Liver (tissue), 9 donors: ENCODE data around the gene CDC7. TPM values are rescaled to one million over a fixed set of nuclear protein-coding genes. Genes with fewer than 3 reads are reported as not detected.

Experiments
- DNase-seq: peaks from one replicate; pipeline ENCODE4 v3.0.0-alpha.2; 2017; ENCODE audit warnings: low spot score
- H3K27ac ChIP-seq, 2 donors: one replicate each; pipeline ENCODE4 v1.7.0; 2013; ENCODE audit warnings: inconsistent platforms in 2 of 2, low read length in 2 of 2, control low read depth in 1 of 2, low read depth in 1 of 2, mild to moderate bottlenecking in 1 of 2
- H3K27me3 ChIP-seq, 4 donors: one replicate each; pipeline versions ENCODE4 v1.6.1 to v1.7.0; 2013; ENCODE audit warnings: low read length in 3 of 4, inconsistent platforms in 1 of 4, mild to moderate bottlenecking in 1 of 4, moderate library complexity in 1 of 4; ENCODE audit not compliant: control insufficient read depth in 4 of 4, insufficient read depth in 4 of 4
- H3K36me3 ChIP-seq, 4 donors: one replicate each; pipeline versions ENCODE4 v1.6.1 to v1.7.0; 2013; ENCODE audit warnings: low read length in 3 of 4, mild to moderate bottlenecking in 3 of 4, low read depth in 1 of 4, moderate library complexity in 1 of 4; ENCODE audit not compliant: control insufficient read depth in 4 of 4, insufficient read depth in 3 of 4
- H3K4me1 ChIP-seq, 4 donors: one replicate each; pipeline versions ENCODE4 v1.6.1 to v1.7.0; 2013; ENCODE audit warnings: low read length in 3 of 4, mild to moderate bottlenecking in 3 of 4, moderate library complexity in 1 of 4; ENCODE audit not compliant: control insufficient read depth in 4 of 4, insufficient read depth in 4 of 4
- H3K4me3 ChIP-seq, 3 donors: one replicate each; pipeline versions ENCODE4 v1.6.1 to v1.7.0; 2013; ENCODE audit warnings: low read length in 3 of 3, control low read depth in 1 of 3, low read depth in 1 of 3, mild to moderate bottlenecking in 1 of 3
- H3K9ac ChIP-seq, 2 donors: one replicate each; pipeline ENCODE4 v1.7.0; 2013; ENCODE audit warnings: low read length in 2 of 2, mild to moderate bottlenecking in 2 of 2, moderate library complexity in 2 of 2, control low read depth in 1 of 2, low read depth in 1 of 2
- H3K9me3 ChIP-seq, 4 donors: one replicate each; pipeline versions ENCODE4 v1.6.1 to v1.7.0; 2013; ENCODE audit warnings: low read length in 3 of 4; ENCODE audit not compliant: control insufficient read depth in 4 of 4
- EGR1 ChIP-seq, 2 donors: IDR thresholded peaks; 2 replicates each; pipeline ENCODE4 v1.6.1; 2016 to 2018; ENCODE audit warnings: antibody characterized with exemption in 2 of 2, low read depth in 2 of 2
- FOXA1 ChIP-seq: IDR thresholded peaks from 2 replicates; pipeline ENCODE4 v1.6.1; 2016; ENCODE audit warnings: antibody characterized with exemption
- FOXA2 ChIP-seq: IDR thresholded peaks from 2 replicates; pipeline ENCODE4 v1.6.1; 2016; ENCODE audit warnings: antibody characterized with exemption
- GABPA ChIP-seq, 2 donors: IDR thresholded peaks in 1 of 2; conservative IDR thresholded peaks in 1 of 2; 2 replicates each; pipeline ENCODE4 v1.6.1; 2016; ENCODE audit warnings: antibody characterized with exemption in 2 of 2, mild to moderate bottlenecking in 1 of 2, moderate library complexity in 1 of 2
- HNF4A ChIP-seq, 2 donors: conservative IDR thresholded peaks; 2 replicates each; pipeline ENCODE4 v1.6.1; 2016; ENCODE audit warnings: antibody characterized with exemption in 2 of 2, mild to moderate bottlenecking in 2 of 2
- HNF4G ChIP-seq: IDR thresholded peaks from 2 replicates; pipeline ENCODE4 v1.6.1; 2016; ENCODE audit warnings: antibody characterized with exemption
- JUND ChIP-seq, 2 donors: IDR thresholded peaks; 2 replicates each; pipeline ENCODE4 v1.6.1; 2016; ENCODE audit warnings: antibody characterized with exemption in 2 of 2
- NR2F2 ChIP-seq: IDR thresholded peaks from 2 replicates; pipeline ENCODE4 v1.6.1; 2016; ENCODE audit warnings: antibody characterized with exemption
- RAD21 ChIP-seq, 2 donors: IDR thresholded peaks; 2 replicates each; pipeline ENCODE4 v1.6.1; 2016; ENCODE audit warnings: antibody characterized with exemption in 2 of 2, mild to moderate bottlenecking in 2 of 2
- RXRA ChIP-seq, 2 donors: IDR thresholded peaks; 2 replicates each; pipeline ENCODE4 v1.6.1; 2017 to 2018; ENCODE audit warnings: antibody characterized with exemption in 2 of 2, mild to moderate bottlenecking in 1 of 2
- SP1 ChIP-seq: IDR thresholded peaks from 2 replicates; pipeline ENCODE4 v1.6.1; 2018; ENCODE audit warnings: antibody characterized with exemption, mild to moderate bottlenecking
- TAF1 ChIP-seq: conservative IDR thresholded peaks from 2 replicates; pipeline ENCODE4 v1.6.1; 2016; ENCODE audit warnings: antibody characterized with exemption, mild to moderate bottlenecking
- YY1 ChIP-seq: IDR thresholded peaks from 2 replicates; pipeline ENCODE4 v1.6.1; 2016; ENCODE audit warnings: antibody characterized with exemption, mild to moderate bottlenecking
- WGBS: extraction: QIAGEN DNeasy Blood & Tissue Kit; methylation state at CpG from one replicate; pipeline ENCODE4 v1.1.7; 2013; 5-methylcytosine and 5-hydroxymethylcytosine counted together
- polyA plus RNA-seq, 2 donors: library from polyadenylated mRNA; stranded (reverse) in 1 of 2; unstranded in 1 of 2; fragments of 200-250 nt in 1 of 2; fragments of >200 nt in 1 of 2; fragmentation: Nextera tagmentation in 1 of 2; extraction: Ambion mirVana in 1 of 2; gene quantifications; one replicate each; pipeline versions ENCODE4 v1.2.1 to v1.2.3, GENCODE V29; 2013 to 2015
- total RNA-seq, 2 donors: library from RNA; depleted of rRNA; stranded (reverse); fragments of >200 nt; gene quantifications; one replicate each; pipeline ENCODE4 v1.2.3, GENCODE V29; 2014
- TF ChIP-seq, protein P1 (sequence below): IDR thresholded peaks from 2 replicates; pipeline ENCODE4 v1.6.1; 2016; ENCODE audit warnings: antibody characterized with exemption, mild to moderate bottlenecking
- TF ChIP-seq, protein P2 (sequence below): IDR thresholded peaks from 2 replicates; pipeline ENCODE4 v1.6.1; 2016; ENCODE audit warnings: antibody characterized with exemption
- TF ChIP-seq, protein P3 (sequence below): fragments of 150-350 bp; IDR thresholded peaks from 2 replicates; pipeline ENCODE4 v1.5.1; 2017; ENCODE audit warnings: improper control_type of control experiment, low read depth, low read length; ENCODE audit not compliant: missing input control
- TF ChIP-seq, protein P4 (sequence below): IDR thresholded peaks from 2 replicates; pipeline ENCODE4 v1.6.1; 2016; ENCODE audit warnings: antibody characterized with exemption
- TF ChIP-seq, protein P5 (sequence below): IDR thresholded peaks from 2 replicates; pipeline ENCODE4 v1.6.1; 2016; ENCODE audit warnings: antibody characterized with exemption
- donor health status: healthy.
- donor health status: healthy.
- donor health status: healthy.
- donor health status: healthy.
- donor health status: healthy.

CDC7 gene
- total and polyA plus RNA-seq, 4 donors, result 0.43 to 15.0 (median 0.61) TPM

DNA sequence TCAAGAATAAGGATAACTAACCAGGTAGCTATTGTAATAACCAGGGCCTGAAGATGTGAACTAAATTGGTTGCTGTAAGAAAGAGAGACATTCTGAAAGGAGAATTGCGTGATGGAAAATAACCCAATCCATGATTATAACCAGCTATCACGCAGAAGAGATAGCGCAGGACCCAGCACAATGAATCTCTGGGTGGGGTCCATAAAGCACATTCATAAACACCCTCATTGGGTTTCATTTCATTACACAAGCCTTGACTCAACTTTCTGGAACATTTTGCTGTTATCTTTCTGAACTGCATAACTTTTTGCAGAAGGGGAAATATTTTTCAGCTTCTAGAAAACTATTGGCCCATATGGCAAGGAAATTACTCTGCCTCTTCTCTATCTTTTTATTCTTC is 45.3 kb upstream of the CDC7 start:
- H3K36me3 ChIP-seq, result no peaks in the 10 kb centered on the region
- no peaks in the 10 kb centered on the region for H3K27me3 ChIP-seq
- TF ChIP-seq, protein P1, sequence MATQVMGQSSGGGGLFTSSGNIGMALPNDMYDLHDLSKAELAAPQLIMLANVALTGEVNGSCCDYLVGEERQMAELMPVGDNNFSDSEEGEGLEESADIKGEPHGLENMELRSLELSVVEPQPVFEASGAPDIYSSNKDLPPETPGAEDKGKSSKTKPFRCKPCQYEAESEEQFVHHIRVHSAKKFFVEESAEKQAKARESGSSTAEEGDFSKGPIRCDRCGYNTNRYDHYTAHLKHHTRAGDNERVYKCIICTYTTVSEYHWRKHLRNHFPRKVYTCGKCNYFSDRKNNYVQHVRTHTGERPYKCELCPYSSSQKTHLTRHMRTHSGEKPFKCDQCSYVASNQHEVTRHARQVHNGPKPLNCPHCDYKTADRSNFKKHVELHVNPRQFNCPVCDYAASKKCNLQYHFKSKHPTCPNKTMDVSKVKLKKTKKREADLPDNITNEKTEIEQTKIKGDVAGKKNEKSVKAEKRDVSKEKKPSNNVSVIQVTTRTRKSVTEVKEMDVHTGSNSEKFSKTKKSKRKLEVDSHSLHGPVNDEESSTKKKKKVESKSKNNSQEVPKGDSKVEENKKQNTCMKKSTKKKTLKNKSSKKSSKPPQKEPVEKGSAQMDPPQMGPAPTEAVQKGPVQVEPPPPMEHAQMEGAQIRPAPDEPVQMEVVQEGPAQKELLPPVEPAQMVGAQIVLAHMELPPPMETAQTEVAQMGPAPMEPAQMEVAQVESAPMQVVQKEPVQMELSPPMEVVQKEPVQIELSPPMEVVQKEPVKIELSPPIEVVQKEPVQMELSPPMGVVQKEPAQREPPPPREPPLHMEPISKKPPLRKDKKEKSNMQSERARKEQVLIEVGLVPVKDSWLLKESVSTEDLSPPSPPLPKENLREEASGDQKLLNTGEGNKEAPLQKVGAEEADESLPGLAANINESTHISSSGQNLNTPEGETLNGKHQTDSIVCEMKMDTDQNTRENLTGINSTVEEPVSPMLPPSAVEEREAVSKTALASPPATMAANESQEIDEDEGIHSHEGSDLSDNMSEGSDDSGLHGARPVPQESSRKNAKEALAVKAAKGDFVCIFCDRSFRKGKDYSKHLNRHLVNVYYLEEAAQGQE, result no peak
- TF ChIP-seq YY1 (no peak), FOXA2 (no peak), HNF4G (no peak), TAF1 (no peak), JUND (IDR thresholded peaks at IDR 0.05) (no peak), GABPA (IDR thresholded peaks at IDR 0.05 in 1 of 2, conservative IDR thresholded peaks at IDR 0.05 in 1 of 2) (no peak), SP1 (no peak), NR2F2 (no peak), FOXA1 (no peak), EGR1 (IDR thresholded peaks at IDR 0.05; ENCODE audit: low read depth in 2 of 2) (no peak), RXRA (IDR thresholded peaks at IDR 0.05) (no peak), RAD21 (IDR thresholded peaks at IDR 0.05) (no peak), HNF4A (conservative IDR thresholded peaks at IDR 0.05) (no peak)
- TF ChIP-seq, protein P2, sequence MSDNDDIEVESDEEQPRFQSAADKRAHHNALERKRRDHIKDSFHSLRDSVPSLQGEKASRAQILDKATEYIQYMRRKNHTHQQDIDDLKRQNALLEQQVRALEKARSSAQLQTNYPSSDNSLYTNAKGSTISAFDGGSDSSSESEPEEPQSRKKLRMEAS, result no peak
- TF ChIP-seq, protein P3, sequence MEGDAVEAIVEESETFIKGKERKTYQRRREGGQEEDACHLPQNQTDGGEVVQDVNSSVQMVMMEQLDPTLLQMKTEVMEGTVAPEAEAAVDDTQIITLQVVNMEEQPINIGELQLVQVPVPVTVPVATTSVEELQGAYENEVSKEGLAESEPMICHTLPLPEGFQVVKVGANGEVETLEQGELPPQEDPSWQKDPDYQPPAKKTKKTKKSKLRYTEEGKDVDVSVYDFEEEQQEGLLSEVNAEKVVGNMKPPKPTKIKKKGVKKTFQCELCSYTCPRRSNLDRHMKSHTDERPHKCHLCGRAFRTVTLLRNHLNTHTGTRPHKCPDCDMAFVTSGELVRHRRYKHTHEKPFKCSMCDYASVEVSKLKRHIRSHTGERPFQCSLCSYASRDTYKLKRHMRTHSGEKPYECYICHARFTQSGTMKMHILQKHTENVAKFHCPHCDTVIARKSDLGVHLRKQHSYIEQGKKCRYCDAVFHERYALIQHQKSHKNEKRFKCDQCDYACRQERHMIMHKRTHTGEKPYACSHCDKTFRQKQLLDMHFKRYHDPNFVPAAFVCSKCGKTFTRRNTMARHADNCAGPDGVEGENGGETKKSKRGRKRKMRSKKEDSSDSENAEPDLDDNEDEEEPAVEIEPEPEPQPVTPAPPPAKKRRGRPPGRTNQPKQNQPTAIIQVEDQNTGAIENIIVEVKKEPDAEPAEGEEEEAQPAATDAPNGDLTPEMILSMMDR, result no peak
- TF ChIP-seq, protein P4, sequence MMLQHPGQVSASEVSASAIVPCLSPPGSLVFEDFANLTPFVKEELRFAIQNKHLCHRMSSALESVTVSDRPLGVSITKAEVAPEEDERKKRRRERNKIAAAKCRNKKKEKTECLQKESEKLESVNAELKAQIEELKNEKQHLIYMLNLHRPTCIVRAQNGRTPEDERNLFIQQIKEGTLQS, result no peak
- TF ChIP-seq, protein P5, sequence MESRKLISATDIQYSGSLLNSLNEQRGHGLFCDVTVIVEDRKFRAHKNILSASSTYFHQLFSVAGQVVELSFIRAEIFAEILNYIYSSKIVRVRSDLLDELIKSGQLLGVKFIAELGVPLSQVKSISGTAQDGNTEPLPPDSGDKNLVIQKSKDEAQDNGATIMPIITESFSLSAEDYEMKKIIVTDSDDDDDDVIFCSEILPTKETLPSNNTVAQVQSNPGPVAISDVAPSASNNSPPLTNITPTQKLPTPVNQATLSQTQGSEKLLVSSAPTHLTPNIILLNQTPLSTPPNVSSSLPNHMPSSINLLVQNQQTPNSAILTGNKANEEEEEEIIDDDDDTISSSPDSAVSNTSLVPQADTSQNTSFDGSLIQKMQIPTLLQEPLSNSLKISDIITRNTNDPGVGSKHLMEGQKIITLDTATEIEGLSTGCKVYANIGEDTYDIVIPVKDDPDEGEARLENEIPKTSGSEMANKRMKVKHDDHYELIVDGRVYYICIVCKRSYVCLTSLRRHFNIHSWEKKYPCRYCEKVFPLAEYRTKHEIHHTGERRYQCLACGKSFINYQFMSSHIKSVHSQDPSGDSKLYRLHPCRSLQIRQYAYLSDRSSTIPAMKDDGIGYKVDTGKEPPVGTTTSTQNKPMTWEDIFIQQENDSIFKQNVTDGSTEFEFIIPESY, result no peak
- H3K9ac ChIP-seq, result no peak overlapping the region
- no peaks in the 10 kb centered on the region for H3K4me1 ChIP-seq
- no peak overlapping the region for H3K4me3 ChIP-seq
- 78% methylated on average over 3 of the region's 3 CpGs for WGBS
- H3K27ac ChIP-seq, result no peak overlapping the region
- no peaks in the 10 kb centered on the region for H3K9me3 ChIP-seq
- DNase-seq, result no peak
